IMR-90 (cell line): Measurements from ENCODE around the gene AKT3.

Source experiments
- BHLHE40 ChIP-seq: fragments of 150-350 bp; IDR thresholded peaks from 2 replicates; pipeline ENCODE4 v1.6.1; 2016; ENCODE audit warnings: mild to moderate bottlenecking, low read depth, low read length
- CEBPB ChIP-seq: IDR thresholded peaks from 2 replicates; pipeline ENCODE4 v1.6.1; 2012; ENCODE audit warnings: low read depth, low read length, improper control_type of control experiment
- ELK1 ChIP-seq: fragments of 150-350 bp; IDR thresholded peaks from 2 replicates; pipeline ENCODE4 v1.6.1; 2016; ENCODE audit warnings: low read depth, mild to moderate bottlenecking, low read length, moderate library complexity, borderline replicate concordance
- MAFK ChIP-seq: IDR thresholded peaks from 2 replicates; pipeline ENCODE4 v1.6.1; 2012; ENCODE audit warnings: low read depth, low read length, improper control_type of control experiment
- MXI1 ChIP-seq: IDR thresholded peaks from 2 replicates; pipeline ENCODE4 v1.6.1; 2012; ENCODE audit warnings: low read depth, mild to moderate bottlenecking, low read length, moderate library complexity, borderline replicate concordance
- POLR2A ChIP-seq: IDR thresholded peaks from 2 replicates; pipeline ENCODE4 v1.6.1; 2012; ENCODE audit warnings: mild to moderate bottlenecking, low read depth, low read length
- RAD21 ChIP-seq: IDR thresholded peaks from 2 replicates; pipeline ENCODE4 v1.6.1; 2012; ENCODE audit warnings: low read length, improper control_type of control experiment
- RCOR1 ChIP-seq: IDR thresholded peaks from 2 replicates; pipeline ENCODE4 v1.6.1; 2012; ENCODE audit warnings: mild to moderate bottlenecking, low read length, improper control_type of control experiment; ENCODE audit not compliant: insufficient replicate concordance
- RFX5 ChIP-seq: IDR thresholded peaks from 2 replicates; pipeline ENCODE4 v1.8.0; 2012; ENCODE audit warnings: low read depth, mild to moderate bottlenecking, low read length, moderate library complexity
- SMC3 ChIP-seq: fragments of 150-350 bp; IDR thresholded peaks from 2 replicates; pipeline ENCODE4 v1.6.1; 2016; ENCODE audit warnings: low read depth, mild to moderate bottlenecking, antibody characterized with exemption, low read length, moderate library complexity
- TF ChIP-seq, protein P1 (sequence below): conservative IDR thresholded peaks from 2 replicates; pipeline ENCODE4 v1.5.1; 2012; ENCODE audit warnings: mild to moderate bottlenecking, low read depth, low read length, improper control_type of control experiment
- TF ChIP-seq, protein P2 (sequence below): fragments of 150-350 bp; IDR thresholded peaks from 2 replicates; pipeline ENCODE4 v1.6.1; 2017; ENCODE audit warnings: mild to moderate bottlenecking, antibody characterized with exemption, low read length, low read depth

GRCh38 chr1:243642936-243643335 is 207.1 kb downstream of the AKT3 start:
- TF ChIP-seq CEBPB = no peak
- TF ChIP-seq, protein P1, sequence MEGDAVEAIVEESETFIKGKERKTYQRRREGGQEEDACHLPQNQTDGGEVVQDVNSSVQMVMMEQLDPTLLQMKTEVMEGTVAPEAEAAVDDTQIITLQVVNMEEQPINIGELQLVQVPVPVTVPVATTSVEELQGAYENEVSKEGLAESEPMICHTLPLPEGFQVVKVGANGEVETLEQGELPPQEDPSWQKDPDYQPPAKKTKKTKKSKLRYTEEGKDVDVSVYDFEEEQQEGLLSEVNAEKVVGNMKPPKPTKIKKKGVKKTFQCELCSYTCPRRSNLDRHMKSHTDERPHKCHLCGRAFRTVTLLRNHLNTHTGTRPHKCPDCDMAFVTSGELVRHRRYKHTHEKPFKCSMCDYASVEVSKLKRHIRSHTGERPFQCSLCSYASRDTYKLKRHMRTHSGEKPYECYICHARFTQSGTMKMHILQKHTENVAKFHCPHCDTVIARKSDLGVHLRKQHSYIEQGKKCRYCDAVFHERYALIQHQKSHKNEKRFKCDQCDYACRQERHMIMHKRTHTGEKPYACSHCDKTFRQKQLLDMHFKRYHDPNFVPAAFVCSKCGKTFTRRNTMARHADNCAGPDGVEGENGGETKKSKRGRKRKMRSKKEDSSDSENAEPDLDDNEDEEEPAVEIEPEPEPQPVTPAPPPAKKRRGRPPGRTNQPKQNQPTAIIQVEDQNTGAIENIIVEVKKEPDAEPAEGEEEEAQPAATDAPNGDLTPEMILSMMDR = no peak
- no peak for TF ChIP-seq MAFK
- no peak for TF ChIP-seq POLR2A
- TF ChIP-seq RCOR1 = no peak
- no peak for TF ChIP-seq ELK1
- TF ChIP-seq RFX5 = no peak
- no peak for TF ChIP-seq RAD21
- TF ChIP-seq BHLHE40 = no peak
- no peak for TF ChIP-seq MXI1
- TF ChIP-seq, protein P2, sequence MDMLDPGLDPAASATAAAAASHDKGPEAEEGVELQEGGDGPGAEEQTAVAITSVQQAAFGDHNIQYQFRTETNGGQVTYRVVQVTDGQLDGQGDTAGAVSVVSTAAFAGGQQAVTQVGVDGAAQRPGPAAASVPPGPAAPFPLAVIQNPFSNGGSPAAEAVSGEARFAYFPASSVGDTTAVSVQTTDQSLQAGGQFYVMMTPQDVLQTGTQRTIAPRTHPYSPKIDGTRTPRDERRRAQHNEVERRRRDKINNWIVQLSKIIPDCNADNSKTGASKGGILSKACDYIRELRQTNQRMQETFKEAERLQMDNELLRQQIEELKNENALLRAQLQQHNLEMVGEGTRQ = no peak
- TF ChIP-seq SMC3 = no peak
